HPDE6-E6E7 (cell line): Measurements from ENCODE around the gene PRTG.
"Not testable (repeated sequence)": the region's sequence is repeated elsewhere in the genome, so short reads cannot be mapped to it uniquely, and the experiment has no call there.

ENCODE experiments used
- DNase-seq: peaks from one replicate; pipeline ENCODE4 v3.0.0; 2011; ENCODE audit warnings: missing footprints; ENCODE audit errors: extremely low spot score

Gene PRTG

DNA sequence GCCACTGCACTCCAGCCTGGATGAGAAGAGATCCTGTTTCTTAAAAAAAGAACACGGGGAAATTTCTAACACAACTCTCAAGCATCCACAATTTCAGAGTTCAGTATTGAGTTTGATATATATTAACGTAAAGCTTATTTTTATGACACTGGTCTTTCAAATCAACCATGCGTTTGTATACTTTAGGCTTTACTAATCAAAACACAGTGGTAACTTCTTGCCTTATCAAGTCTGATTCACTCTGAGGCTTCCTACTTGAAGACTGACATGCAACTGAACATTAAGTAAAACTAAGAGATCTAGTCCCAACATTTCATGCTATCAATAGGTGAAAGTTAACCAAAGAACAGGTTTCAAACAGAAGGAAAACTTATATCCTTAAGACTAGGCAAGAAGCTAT is 46.7 kb downstream of the PRTG start:
- DNase-seq: no peak

DNA sequence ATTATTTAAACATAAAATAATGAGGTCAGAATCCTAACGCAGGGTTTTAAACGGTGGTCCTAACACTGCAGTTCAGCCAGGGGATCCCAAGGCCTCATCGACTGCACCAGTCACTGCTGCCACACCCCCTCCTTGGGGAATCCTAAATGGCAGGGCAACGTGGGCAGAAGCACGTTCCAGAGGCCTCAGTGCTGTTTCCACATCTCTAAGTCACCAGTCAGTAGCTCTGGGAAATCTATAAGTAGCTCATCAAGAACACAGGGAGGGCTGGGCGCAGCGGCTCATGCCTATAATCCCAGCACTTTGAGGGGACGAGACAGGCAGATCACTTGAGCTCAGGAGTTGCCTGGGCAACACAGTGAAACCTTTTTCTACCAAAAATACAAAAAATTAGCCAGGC is 47.5 kb downstream of the PRTG start:
- DNase-seq: no peak

DNA sequence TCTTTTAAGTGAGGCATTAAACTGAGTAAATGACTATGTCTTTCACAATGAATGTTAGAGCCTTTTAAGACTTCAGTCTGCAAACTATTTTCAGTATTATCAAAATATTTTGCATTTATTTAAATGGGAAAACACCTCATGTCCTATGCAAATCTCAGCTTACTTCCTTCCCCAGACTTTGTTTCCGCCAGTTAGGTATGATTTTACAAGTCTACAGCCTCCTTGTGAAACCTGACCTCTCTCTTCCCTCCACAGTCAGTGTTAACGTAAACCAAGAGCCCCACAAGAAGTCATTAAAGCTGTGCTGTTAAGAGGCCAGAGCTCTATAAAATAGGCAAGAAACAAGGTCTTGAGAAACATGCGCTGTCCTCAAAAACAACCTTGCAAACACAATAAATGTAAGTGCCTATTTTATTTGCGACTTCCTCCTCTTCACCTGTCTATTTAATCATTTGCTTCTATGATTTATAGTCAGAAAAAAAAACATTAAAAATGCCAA is 48.3 kb downstream of the PRTG start:
- no peak for DNase-seq

DNA sequence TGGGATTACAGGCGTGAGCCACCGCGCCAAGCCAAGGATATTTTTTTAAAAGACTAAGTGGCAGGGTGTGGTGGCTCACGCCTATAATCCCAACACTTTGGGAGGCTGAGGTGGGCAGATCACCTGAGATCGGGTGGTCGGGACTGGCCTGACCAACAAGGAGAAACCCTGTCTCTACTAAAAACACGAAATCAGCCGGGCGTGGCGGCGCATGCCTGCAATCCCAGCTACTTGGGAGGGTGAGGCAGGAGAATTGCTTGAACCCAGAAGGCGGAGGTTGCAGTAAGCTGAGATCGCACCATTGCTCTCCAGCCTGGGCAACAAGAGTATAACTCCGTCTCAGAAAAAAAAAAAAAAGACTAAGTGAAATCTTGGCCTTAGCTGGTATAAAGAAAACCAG is 49.8 kb downstream of the PRTG start:
- not testable (repeated sequence) for DNase-seq

DNA sequence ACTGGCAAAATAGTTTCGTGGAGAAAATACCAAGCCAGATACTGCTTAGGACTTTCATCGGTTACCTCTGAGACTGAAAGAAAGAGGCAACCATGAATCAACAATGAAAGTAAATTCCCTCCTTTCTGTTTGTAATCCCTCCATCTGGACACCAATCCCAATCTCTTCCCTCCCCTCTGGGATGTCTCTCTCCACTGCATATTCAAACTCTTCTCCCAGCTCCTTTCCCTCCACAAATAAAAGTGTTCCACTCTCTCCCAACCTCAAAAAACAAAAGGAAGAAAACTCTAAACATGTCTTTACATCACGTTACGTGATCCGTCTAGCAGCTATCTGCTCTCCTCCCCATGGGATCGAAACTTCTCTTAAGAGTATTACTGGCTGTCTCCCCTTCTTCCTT is 55.2 kb downstream of the PRTG start:
- DNase-seq: no peak

DNA sequence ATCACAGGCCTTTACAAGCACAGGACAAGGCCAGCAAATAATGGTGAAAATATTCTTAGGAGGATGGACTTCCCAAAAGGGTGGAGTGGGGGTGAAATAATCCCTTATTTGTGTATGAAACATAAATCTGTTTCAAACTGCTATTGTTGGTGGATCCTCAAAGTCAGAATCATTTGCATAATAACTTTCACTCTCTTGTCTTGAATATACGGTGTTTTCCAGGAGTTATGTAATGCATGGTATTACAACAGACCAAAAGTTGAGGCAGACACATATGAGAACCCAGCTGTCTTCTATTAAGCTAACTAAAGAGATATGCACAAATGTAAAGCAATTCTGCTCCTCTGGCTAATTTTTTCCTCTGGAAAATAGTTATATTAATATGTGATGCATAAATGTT is 57.7 kb downstream of the PRTG start:
- DNase-seq: no peak

DNA sequence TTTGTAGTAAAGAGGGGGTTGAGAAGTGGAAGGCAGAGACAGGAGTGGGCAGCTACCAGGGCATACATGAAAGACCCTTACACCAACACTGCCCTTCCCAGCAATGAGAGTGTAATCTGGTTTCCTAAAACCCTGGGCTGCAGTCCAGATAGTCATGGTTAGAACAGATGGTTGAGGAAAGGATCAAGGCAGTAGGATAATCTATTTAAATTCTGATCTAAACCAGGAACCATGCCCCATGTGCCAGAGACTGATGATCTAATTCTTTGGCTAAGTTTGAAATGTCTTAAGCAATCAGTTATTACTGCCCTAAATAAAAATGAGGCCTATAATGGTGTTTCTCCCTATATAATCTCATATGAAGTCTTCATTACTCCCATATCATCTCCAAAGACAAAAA is 59.6 kb downstream of the PRTG start:
- DNase-seq: no peak

DNA sequence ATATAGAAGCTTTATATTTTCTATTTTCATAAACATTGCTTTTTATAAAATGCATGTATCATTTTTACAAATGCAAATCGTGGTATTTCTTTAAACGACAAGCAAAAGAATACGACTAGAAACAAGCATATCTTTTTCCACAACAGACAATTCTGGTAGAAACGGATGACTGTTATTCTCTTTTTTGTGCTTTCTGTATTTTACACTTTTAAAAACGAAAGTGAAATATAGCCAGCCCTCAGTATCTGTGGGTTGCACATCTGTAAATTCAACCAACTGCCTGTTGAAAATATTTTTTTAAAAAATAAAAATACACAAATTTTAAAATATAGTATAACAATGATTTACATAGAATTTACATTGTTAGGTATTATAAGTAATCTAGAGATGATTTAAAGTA is 61.3 kb downstream of the PRTG start:
- DNase-seq: no peak

DNA sequence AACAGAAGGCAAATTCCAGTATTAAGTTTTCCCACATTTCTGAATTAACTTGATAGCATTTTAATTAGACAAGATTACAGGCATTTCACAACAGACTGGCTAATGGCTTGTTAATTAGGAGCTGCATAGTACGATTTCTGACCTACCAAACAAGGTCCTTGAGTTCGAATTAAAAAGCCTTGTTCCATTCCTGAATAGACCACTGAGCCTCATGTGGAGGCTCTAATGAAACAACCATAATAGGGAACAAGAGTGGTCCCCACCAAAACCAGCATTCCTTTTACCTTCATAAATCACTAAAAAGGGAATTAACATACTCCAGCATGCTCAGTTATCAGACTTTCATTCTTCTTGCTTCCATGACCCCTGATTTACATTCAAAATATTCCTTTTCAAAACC is 66.4 kb downstream of the PRTG start:
- DNase-seq: no peak

DNA sequence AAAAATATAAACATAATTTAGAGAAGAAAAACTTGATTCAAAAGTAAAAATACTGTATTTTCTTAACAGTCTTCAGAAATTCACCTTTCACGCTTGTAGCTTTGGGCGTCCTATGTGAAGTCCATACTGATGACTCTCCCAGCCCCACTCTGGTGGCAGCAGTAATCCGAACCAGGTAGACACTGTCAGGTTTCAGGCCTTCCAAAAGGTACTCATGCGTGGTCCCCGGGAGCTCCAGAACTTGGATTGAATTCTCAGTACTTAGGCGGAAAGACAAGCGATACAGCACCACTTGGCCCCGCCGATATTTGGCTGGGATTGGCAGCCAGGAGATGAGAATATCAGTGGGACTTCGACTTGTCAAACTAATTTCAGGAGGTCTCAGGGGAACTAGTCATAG is 69.7 kb downstream of the PRTG start:
- DNase-seq: no peak

DNA sequence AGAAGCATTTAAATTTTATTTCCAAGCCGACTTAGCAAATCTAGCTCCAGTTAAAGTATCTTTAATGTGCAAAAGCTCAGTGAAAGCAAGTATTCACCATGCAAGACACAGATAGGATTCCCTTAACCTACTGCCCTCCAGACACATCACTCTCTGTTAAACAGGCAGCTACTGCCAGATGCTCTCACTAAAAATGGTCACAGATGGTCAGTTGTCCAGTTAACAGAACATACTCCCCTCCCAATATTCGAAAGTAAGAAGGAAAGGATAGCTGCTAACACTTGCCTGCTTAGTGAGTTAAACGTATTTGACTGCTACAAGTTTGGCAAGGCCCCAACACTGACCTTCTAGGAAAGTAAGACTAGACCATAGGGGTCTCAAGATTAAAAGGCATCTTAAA is 73.7 kb downstream of the PRTG start:
- DNase-seq: no peak

DNA sequence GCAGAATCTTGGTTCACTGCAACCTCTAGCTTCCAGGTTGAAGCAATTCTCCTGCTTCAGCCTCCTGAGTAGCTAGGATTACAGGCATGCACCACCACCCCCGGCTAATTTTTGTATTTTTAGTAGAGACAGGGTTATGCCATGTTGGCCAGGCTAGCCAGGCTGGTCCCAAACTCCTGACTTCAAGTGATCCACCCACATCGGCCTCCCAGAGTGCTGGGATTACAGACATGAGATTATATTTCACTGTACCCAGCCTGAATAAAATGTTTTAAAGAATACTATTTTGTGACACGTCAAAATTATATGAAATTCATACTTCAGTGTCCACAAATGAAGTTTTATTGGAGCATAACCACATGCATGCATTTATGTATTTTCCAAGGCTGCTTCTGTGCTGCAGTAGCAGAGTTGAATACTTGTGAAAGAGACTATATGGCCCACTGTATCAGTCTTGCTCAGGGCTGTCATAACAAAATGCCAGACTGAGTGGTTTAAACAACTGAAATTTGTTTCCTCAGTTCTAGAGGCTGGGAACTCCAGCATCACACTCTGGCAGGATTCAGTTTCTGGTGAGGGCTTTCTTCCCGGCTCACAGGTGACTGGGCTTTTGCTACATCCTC is 77.2 kb downstream of the PRTG start:
- no peak for DNase-seq

DNA sequence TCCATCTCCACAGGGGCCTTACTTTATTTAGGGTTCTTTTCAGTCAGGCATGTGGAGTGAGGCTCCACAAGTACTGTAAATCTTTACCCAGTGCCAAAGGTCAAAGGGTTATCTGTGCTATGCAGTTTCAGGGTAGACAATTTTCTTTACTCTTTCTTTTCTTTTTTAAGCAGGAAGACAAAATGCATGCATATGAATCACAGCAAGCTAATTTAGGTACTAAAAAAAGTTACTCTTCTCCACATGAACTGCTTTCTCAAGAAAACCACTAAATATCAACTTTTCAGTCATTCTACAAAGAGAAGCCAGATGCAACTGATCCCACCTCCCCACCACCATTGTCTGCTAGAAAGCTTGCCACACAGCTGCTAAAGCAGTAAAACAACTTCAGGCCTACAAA is 81.5 kb downstream of the PRTG start:
- no peak for DNase-seq

DNA sequence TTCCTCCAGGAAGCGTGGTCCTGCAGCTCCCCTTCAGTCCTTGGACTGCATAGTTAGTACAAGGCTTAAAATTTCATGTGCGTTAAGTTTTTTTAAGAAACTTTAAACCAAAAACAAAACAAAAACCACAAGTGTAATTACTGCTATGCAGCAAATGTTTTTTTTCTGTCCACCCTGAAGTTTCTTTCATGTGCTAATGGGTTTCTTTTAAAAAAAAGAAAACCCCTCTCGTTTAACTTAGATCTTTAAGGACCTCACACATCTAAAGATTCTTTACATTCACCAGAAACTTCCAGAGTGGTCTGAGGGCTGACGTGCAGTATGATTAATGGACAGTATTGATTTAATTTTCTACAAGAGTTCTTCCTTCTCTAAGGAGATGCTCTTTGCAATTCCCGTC is 82.8 kb downstream of the PRTG start:
- no peak for DNase-seq

DNA sequence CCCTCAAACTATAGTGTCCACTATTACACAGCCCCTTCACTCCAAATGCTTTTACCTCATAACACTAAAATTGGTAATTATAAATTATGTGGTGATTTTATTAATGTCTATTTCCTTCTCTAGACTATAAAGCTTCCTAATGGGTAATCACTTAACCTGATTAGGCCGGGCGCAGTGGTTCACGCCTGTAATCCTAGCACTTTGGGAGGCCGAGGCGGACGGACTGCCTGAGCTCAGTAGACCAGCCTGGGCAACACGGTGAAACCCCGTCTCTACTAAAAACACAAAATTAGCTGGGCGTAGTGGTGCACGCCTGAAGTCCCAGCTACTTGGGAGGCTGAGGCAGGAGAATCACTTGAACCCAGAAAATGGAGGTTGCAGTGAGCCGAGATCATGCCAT is 83.5 kb downstream of the PRTG start:
- no peak for DNase-seq

DNA sequence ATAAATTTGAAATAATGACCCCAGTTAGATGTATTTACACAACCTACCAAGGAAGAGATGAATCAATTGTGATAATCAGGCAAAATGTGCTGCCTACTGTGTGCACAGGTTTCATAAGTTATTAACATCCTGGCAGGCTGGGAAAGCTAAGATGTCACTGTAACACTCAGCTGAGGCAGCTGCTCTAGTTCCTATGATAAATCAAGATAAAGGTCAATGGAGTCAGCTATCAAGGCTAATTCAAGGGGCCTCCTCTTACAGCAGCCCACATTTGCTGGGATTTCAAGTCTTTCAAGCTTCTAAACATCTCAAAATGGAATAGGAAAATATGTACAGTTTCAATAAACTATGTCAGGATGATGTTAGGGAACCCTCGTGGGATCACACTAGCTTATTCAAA is 84.1 kb downstream of the PRTG start:
- no peak for DNase-seq

DNA sequence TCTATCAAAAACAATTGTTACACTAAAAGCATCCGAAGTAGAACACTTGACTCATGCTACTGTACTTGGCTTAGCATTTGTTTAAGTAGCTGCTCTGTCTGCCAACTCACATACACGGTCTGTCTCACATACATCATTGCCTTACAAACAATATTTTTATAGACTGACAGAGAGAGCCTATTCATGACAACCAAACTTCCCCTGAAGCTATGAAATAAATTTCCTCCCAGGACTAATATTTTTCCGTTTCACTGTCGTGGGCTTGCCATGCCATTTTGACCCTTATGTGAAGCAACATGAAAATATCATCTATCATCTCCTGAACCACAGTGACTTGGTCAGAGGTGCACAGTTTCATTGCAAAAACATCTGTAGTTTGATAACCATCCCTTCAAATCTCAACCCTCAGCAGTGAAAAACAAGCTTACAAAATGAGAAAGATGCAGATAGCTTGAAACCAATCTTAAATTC is 88.4 kb downstream of the PRTG start:
- DNase-seq: no peak

DNA sequence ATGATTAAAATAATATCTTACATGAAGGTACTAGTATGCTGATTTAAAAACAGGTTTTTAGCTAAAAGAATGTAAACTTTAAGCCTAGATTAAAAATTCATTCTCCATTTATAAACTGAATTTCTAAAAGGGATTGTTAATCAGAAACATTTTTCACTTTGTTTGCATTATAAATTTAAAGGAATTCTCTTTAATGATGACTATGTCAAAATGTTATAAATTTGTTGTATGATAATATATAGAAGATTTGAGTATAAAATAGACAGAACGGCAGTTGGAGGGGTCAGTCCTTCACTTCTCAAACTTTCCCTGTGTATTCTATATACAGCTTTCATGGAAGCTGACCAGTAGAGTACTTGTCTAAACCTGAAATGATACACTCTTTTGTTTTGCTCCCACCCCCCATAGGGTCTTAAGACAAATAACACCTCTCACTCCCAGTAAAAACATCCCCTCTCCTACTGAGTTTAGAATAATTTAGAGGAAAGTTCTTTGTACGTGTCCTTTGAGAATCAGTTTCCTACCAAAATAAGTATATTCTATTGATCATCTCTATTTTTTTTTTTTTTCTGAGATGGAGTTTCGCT is 90.0 kb downstream of the PRTG start:
- no peak for DNase-seq

DNA sequence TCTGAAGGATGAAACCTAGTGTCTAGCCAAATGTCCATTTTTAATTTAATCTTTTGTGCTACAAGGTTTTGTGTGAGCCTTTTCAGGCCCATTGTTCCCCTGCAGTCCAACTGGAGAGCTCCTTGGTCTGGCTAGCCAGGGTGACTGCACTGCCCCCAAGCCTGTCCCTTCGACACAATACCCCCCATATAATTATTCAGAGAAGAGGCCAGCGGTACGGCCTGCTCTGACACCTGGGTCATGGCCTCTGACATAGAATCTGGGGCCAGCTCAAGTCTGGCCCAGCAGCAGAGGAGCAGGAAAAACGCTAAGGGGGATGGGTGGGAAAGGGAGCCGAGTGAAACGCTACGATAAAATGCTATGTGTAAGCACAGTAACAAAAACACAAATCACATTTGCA is 90.6 kb downstream of the PRTG start:
- no peak for DNase-seq

DNA sequence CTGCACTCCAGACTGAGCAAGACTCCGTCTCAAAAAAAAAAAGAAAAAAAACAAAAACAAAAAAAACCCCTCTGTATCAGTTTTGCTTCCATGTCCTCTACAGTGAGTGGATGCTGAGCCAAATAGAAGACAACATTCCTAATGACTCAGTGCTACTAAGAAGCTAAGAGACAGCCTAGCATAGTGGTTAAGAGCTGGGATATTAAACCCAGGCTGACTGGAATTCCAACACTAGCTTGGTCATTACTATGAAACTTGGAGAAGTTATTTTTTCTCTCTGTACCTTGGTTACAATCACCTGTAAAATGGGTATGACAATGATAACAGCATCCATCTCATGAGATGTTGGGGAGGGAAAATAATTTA is 93.9 kb downstream of the PRTG start:
- DNase-seq: no peak

DNA sequence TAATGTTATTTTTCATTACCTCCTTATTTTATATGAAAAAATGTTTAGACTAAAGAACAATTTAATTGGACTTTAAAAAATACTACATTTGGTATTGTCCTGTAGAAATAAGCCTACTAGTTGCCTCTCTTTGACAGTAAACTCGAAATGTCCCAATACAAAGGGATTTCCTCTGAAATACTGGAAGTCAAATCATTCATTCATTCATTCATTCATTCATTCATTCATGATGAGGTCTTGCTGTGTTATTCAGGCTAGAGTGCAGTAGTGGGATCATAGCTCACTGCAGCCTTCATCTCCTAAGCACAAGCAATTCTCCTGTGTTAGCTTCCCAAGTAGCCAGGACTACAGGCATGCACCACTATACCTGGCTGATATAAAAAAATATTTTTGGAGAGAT is 104.2 kb downstream of the PRTG start:
- DNase-seq: no peak

DNA sequence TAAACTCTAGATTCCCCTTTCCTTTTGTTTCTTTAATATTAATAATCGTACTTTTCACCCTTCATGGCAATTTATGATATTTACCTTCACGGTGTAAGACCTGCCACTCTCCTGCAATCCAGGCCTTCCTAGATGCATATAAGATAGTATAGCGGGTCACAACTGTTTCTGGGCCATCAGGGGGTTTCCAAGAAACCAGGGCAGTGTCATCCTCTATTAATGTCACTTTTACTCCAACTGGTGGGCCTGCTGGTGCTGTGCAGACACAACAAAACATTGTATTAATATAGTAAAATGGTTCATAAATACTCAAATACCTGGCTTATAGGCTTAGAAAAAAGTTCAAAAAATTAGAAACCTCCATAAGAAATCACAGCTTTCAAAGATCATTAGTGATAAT is 105.9 kb downstream of the PRTG start:
- DNase-seq: no peak

DNA sequence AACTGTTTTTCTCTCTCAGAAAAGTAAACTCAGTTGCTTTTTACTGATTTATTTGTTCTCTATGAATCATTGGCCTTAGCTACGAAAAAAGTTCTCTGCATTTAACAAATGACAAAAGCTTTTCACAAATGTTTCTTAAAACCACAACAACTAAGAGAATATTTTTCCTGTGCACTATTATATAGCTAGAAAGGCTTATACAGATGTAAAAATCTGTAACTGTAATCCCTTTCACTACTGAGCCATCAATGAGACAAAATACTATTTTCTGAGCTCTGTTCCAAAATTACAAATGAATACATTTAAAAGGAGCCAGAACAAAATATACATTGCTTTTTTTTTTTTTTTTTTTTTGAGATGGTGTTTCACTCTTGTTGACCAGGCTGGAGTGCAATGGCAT is 109.2 kb downstream of the PRTG start:
- DNase-seq: no peak

DNA sequence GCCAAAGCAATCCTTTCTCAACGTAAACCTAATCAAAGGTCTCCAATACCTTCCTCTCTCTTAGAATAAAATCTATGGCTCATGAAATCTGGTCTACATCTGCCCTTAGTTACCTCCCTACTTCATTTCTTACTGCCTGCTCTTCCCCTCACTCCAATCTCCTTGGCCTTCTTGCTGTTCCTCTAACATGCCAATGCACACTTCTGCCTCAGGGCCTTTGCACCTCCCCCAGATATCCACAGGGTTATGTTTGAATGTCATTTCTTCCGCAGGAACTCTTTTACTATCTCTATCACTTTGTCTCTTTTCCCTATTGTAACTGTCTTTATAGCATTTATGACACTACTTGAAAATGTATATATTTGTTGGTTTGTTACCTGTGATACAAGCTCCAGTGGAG is 110.5 kb downstream of the PRTG start:
- no peak for DNase-seq
